Renal pelvis (tissue), 12 donors: Measurements from ENCODE around the gene LIPT1. TPM values are rescaled to one million over a fixed set of nuclear protein-coding genes. Genes with fewer than 3 reads are reported as not detected.
"Not testable (repeated sequence)": the region's sequence is repeated elsewhere in the genome, so short reads cannot be mapped to it uniquely, and the experiment has no call there.

Experiments used
- DNase-seq: peaks from one replicate; pipeline ENCODE4 v3.0.0-alpha.2; 2013
- long read RNA-seq, 16 experiments: transcript quantifications; one replicate each; lab custom pipeline, GENCODE V29; 2026
- polyA plus RNA-seq, 3 donors: library from polyadenylated mRNA; unstranded; fragments of 120-200 nt; gene quantifications; one replicate each; pipeline ENCODE4 v1.2.1, GENCODE V29; 2013; ENCODE audit not compliant: insufficient read length in 3 of 3

The LIPT1 gene
- polyA plus RNA-seq: 10 to 100 TPM; 13.5 to 19.0 (median 18.8) TPM
- long read RNA-seq, donor 1, partial matches to known transcripts: 0 of 2 reads
- long read RNA-seq, donor 1, other reads (novel, unspliced or antisense): 0 of 2 reads
- long read RNA-seq, donor 2, transcript LIPT1-202 (3 exons, 1,424 nt): major isoform, 6 of 9 reads
- long read RNA-seq, donor 2, partial matches to known transcripts: 0 of 9 reads
- long read RNA-seq, donor 2, other reads (novel, unspliced or antisense): 0 of 9 reads
- long read RNA-seq, donor 3, transcript LIPT1-201 (2 exons, 1,289 nt): major isoform, 9 of 12 reads
- long read RNA-seq, donor 3, partial matches to known transcripts: 0 of 12 reads
- long read RNA-seq, donor 3, other reads (novel, unspliced or antisense): 0 of 12 reads
- long read RNA-seq, donor 4, partial matches to known transcripts: 0 of 3 reads
- long read RNA-seq, donor 4, other reads (novel, unspliced or antisense): 0 of 3 reads
- long read RNA-seq, donor 5, partial matches to known transcripts: 0 of 1 reads
- long read RNA-seq, donor 5, other reads (novel, unspliced or antisense): 0 of 1 reads
- long read RNA-seq, donor 6, partial matches to known transcripts: 0 of 4 reads
- long read RNA-seq, donor 6, other reads (novel, unspliced or antisense): 0 of 4 reads
- long read RNA-seq, donor 7, partial matches to known transcripts: 5 of 11 reads
- long read RNA-seq, donor 7, other reads (novel, unspliced or antisense): 0 of 11 reads
- long read RNA-seq, donor 8, partial matches to known transcripts: 0 of 3 reads
- long read RNA-seq, donor 8, other reads (novel, unspliced or antisense): 0 of 3 reads
- long read RNA-seq, donor 9, partial matches to known transcripts: 0 of 3 reads
- long read RNA-seq, donor 9, other reads (novel, unspliced or antisense): 0 of 3 reads
- long read RNA-seq, donor 10, partial matches to known transcripts: 0 of 4 reads
- long read RNA-seq, donor 10, other reads (novel, unspliced or antisense): 0 of 4 reads
- long read RNA-seq, donor 11: 0 reads
- long read RNA-seq, donor 12, transcript LIPT1-202 (3 exons, 1,424 nt): major isoform, 5 of 9 reads
- long read RNA-seq, donor 12, partial matches to known transcripts: 0 of 9 reads
- long read RNA-seq, donor 12, other reads (novel, unspliced or antisense): 0 of 9 reads
- long read RNA-seq, donor 13: 0 reads
- long read RNA-seq, donor 14: 0 reads
- long read RNA-seq, donor 15, partial matches to known transcripts: 0 of 6 reads
- long read RNA-seq, donor 15, other reads (novel, unspliced or antisense): 0 of 6 reads
- long read RNA-seq, donor 16, partial matches to known transcripts: 0 of 2 reads
- long read RNA-seq, donor 16, other reads (novel, unspliced or antisense): 0 of 2 reads

DNA sequence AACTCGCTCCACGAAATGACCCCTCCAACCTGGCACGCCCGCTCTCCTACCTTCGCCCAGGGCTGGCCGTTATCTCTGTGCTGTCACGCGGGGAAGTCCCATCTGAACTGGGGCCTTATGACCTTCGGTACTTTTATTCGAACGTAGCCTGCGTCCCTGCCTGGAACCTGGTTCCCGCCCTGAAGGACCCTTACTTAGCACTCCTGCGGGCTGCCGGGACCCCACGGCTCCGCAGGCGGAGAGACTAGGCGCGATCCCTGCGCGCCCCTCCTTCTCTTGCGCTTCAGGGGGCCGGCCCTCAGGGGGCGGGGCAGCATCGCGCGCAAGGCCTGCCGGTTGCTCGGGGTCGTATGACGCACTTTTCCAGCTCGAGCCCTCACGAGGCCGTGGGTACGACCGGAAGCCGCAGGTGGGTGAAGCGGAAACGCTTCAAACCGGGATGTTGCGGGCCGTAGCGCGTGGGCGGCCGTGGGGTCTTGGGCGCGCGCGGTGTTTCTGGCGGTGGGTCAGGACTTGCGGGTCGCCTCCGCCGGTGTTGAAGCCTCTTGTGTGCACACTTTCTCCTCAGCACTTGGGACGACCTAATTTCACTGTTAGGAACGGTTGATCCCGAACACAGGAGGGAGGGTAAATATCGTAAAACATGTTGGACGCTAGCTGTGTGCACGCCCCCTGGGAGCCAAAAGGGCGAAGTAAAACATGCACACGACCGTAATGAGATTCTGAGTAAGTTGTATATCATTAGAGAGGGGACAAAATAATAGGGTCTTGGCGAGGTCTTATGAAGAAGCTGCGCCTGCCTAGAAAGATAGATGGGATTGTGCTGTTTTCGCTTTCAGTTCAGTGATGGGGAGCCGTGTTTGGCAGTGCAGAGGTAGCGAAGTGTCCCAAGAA is at the start of gene LIPT1, which contains the start of gene TSGA10:
LIPT1 (plus strand) TSS at position 325 of the 894 bp plus-strand sequence. CDS start 6,991 bp downstream, outside the sequence.
TSGA10 (minus strand) TSS at position 300 of the 894 bp plus-strand sequence. CDS start 45,503 bp downstream, outside the sequence.
- peak; percentile 94 for DNase-seq

DNA sequence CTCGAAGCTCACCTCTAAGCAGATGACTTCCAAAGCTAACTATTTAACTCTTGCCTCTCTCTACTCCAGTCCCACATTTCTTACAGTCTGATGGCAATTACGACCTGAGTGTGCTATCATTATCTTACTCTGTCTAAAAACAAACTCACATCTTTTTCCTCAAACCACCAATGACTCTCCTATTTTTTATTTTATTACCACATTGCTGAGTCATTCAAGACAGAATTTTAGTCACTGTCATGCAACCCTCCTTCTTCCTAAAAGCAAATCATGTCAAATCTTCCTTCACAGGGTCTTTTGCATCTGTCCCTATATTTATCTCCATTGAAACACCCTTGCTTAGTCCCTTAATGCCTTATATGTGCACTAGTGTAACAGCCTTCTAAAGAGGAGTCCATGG is 47.9 kb upstream of the LIPT1 start:
- no peak for DNase-seq

DNA sequence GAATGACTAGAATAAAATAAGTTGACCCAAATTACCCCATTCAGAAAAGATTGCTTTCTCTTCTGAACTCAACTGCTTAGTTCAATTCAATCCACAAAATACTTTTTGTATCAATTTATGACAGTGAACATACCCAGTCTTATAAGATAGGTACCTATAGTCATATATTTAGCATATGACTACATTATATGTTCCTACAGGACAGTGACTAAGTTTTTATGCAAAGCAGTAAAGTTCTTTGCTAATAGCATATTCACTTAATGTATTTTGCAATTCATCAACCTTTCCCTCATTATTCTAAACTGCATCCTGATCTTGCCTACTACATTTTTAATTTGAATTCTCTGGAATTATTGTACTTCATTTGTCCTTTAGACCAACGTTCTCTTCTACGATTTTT is 43.5 kb upstream of the LIPT1 start:
- no peak for DNase-seq

DNA sequence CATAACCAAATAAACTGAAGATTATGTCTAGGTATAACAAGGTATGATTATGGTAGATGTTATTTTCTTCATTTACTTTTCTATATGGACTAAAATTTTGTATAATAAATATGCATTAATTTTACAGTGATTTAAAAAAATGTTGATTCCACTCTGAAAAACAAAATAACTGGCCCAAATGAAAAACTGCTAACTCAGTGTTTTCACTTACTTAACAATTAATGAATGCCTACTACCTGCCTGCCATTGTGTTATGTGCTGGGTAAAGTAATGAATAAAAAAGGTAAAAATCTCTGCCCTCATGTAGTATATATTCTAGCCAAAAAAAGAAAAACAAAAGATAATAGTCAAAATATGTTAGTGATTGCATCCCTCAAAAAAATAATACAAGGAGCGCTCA is 42.8 kb upstream of the LIPT1 start:
- no peak for DNase-seq

DNA sequence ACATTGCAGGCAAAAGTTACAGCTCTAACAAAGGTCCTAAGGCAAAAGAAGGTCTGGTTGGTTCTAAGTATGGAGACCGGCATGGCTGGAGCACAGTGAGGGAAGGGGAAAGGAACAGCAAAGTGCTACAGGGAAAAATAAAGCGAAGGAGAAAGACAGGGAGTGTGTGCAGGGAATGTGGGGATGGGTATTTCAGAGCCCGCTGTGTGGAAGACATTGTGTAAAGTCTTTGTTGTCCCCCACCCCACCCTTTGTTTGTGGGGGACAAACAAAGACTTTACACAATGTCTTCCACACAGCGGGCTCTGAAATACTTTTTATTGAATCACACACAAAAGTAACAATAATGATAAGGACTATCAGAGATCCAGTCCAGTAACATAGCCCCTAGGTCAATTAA is 42.1 kb upstream of the LIPT1 start:
- DNase-seq: no peak

DNA sequence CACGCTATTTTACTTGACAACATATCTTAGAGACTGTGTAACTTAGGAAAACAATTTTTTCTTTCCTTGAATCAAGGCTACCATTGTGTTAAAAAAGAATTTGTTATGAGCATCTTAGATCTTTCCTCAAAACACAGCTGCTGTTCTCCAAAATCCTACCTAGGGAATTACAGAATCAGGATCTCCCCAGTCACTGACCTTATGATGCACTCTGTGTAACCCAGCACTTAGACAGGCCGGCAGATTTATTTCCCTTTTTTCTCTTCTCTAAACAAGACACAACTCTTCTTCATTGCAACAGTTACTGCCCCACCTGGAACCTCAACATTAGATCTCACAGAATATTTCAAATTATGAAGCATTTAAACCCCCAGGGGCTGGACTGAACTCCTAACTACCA is 26.8 kb upstream of the LIPT1 start:
- no peak for DNase-seq

DNA sequence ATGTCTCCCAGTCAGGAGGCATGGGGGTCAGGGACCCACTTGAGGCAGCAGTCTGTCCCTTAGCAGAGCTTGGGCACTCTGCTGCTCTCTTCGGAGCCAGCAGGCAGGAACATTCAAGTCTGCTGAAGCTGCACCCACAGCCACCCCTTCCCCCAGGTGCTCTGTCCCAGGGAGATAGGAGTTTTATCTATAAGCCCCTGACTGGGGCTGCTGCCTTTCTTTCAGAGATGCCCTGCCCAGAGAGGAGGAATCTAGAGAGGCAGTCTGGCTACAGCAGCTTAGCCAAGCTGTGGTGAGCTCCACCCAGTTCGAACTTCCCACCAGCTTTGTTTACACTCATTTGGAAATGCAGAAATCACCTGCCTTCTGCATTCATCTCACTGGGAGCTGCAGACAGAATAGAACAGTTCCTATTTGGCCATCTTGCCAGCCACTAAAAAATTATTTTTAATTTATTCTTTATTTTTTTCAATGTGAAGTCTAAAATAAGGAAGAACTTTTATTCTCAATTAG is 19.7 kb upstream of the LIPT1 start:
- not testable (repeated sequence) for DNase-seq

DNA sequence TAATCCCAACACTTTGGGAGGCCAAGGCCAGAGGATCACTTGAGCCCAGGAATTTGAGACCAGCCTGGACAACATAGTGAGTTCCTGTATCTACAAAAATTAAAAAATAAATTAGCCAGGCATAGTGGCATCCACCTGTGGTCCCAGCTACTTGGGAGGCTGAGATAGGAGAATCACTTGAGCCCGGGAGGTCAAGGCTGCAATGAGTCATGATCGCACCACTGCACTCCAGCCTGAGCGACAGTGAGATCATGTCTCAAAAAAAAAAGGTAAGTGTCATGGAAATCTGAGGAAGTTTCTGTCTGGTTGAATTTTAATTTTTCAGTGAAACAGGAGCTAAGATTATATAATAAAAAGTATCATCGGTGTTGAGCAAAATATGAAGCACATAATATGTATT is 15.8 kb upstream of the LIPT1 start:
- DNase-seq: no peak

DNA sequence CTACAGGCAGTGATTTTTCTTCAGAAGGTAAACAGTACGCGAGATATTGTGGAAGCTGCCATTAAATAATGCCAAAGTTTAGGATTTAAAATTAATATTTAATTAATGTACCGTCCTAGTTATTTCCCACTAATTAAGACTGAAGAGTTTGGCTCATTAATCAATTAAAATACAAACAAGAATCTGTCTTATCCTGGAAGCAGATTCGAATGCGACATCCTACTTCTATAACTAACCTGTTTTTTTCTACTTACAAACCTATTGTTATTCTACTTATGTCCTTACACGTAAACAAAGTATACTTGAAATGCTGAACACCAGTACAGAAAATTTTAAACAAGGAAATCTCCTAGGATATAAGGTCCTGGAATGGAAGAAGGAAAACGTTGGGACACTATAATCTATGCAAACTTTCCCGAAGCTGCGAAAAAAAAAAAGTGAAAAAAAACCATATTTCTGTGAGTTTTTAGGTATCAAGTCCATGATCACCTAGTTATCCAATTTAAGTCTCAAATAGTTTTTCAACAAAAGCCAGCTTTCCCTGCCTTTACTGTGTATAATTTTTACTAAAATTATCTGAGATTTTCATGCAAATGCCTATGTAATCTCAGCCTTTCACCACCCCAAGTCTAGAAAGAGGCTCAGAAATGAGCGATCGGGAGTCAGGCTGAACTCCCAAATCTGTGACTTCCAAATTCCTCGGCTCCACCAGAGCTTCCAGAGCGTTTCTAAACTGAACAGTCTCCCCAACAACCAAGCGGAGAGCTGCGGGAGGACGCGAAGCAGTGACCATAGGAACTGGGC is 14.5 kb upstream of the LIPT1 start:
- peak; percentile 60 for DNase-seq

DNA sequence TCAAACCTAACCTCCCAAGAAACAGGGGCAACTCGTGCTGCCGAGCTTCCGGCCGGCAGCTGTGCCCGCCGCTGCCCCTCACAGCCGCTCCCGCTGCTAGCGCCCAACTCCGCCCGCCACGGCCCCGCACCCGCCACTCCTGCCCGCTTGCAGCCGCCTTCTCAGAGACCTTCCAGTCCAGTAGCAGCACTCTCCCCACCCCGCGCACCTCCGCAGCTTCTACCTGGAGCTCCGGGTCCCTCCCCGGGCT is 14.0 kb upstream of the LIPT1 start:
- DNase-seq: no peak

DNA sequence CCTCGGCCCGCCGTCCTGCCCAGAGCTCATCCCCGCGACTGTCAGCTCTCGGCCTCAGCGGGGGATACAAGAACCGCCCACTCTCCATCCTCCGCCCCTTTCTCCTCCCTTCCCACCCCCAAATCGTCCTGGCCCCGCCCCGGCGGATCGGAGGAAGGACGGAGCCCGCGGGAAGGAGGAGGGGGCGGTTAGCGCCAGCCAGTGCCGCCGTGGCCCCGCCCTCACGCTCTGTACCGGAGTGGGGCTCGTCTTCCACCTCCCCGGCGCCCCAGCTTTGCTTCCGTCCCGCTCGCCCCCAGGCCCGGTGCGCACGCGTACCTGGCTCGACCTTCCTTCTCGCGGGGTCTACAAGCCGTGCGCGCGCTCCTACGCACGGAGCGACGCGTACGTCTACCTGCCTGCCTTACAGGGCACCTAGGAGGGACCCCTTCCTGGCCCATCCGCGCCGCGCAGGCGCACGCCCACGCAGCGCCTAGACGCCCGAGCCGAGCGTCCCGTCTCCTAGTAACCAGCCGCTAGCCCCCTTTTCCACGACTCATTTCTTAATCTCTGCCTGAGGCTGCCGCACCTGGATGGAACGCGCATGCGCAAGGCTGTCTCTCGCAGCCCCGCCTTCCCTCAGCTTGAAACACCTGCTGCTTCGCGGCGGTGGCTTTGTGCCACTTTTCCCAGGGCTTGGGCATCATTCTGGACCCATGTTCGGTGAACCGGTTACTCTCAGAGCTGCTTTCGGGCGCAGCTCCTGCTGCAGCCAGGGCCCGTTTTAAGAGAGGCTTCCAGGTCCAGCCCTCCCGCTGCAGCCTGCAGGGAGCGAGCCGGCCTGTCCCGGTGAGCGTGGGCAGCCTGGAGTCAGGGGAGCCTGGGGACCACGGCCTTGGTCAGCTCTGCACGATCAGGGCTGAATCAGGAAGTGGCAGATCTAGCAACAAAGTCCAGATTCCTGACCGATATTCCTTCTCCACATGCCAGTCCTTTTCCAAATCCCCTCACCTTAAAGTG is 13.4 kb upstream of the LIPT1 start, which contains the start of gene C2orf15:
C2orf15 (plus strand) TSS at position 598 of the 999 bp plus-strand sequence. CDS start 8,852 bp downstream, outside the sequence.
- DNase-seq: peak; percentile 95

DNA sequence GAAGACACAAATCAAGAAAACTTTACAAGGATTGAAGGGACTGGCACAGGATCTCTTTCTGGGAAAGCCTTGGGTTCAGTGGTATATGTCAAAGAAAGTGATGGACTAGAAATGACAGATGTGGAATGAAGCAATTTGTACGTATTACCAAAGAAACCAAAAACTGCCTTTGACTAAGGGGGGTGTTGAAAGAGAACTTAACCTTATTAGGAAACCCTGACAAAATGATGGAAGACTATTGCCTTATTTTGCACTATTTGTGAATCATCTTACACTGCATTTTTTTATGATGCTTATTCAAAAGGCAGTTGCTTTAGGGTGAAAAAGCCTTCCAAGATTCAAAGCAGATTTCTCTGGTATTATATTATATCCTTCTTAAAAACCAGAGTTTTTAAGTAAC is 4.1 kb upstream of the LIPT1 start:
- no peak for DNase-seq

DNA sequence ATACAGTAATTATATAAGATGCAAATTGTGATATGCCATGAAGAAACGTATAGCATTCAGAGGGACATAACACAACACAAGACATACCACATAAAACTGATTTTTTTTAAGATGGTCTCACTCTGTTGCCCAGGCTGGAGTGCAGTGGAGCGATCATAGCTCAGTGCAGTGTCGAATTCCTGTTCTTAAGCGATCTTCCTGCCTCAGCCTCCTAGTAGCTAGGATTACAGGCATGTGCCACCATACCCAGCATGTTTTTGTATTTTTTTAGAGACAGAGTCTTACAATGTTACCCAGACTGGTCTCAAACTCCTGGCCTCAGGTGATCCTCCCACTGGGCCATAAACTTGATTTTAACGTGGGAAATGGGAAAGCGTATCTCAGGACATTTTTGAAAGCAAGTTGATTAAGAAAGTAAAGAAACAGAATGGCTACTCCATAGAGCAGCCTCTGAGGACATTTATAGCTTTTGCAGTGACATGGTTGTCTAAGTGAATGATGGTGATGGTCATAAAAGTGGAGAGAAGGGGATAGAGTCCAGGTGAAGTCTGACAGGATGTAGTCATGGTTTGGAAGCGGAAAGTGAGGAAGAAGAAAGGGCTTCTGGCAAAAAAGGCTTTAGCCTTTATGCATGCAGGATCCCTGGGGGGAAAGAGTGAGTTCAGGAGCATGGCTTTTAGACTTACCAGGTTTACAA is 2.4 kb upstream of the LIPT1 start:
- peak; percentile 53 for DNase-seq

DNA sequence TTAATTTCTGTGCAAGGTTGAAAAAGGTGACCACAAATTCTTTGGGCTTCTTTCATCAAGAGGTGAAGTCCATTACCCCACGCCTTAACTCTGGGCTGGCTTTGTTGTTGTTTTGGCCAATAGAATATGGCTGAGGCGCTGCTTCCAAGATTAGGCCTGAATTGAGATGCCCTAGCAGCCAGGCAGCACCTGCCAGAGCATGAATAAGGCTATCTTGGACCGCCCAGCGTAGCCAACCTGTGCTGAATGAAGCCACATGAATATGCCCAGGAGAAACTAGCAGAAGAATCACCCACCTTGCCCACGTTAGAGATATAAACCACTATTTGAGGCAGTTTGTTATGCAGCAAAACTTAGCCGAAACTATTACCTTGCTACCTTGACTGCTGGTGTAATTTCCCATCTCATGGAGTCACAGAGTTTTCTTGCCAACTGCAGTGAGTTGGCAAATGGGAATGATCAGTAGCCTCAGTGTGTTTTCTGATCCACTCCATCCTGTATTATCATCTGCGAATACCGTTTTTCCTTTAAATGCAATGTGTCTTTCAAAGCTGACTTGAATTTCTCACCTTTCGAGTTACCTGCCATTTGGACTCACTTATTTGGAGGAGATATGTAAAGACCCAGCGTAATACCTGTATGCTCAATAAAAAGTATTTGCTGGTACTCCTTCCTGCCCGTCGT is 704 bp upstream of the LIPT1 start:
- no peak for DNase-seq

DNA sequence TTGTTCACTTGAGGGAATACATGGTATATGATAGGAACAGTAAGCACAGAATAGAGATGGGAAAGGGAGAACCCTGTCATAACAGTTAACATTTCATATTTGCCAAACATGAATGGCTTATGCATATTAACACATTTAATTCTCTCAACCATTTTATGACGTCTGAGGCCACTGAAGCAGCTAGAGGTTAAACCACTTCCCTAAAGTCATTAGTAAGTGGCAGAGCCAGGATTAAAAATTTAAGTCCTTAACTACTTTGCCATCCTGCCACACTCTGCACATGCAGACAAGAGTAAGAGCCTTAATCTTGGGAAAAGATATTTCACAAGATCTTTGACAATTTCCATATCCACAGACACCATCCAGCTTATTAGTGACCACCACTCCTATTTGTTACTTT is 2.1 kb downstream of the LIPT1 start:
- DNase-seq: no peak

DNA sequence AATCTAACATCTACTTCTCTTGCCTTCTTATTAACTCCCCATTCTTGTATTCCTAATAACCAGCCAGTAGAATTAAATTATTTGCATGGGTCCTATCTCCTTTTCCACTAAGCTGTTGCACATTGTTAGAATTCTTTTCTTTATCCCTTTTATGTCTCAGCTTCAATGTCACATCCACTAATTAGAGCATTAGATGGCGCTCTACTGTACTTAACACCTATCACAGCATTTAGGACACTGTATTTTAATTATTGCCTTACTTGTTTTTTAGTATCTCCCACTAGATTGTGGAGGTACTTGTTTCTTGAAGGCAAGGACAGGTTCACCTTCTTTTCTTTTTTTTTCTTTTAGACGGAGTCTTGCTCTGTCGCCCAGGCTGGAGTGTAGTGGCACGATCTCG is 3.8 kb downstream of the LIPT1 start:
- no peak for DNase-seq

DNA sequence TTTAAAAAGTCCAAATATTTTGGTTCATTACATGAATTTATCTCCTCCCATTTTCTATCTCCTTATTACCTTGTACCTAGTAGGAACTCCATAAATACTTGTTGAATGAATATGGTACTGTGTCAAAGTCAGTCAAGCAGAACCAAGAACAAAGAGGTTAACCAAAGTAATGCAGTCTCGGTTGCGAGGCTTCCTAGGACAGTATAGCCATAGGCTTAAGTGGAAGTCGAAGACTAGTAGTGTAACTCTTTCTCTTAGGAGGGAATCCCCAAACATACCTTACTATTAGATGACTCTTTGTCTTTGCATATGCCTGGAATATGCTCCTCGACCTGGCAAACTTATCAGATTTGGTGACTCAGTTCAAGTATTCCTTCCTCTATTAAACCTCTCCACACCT is 4.8 kb downstream of the LIPT1 start:
- DNase-seq: no peak
